Peyer's patch (tissue), 4 donors: ENCODE measurements around the gene FIGN.

Experiments used
- POLR2A ChIP-seq, 2 donors: fragments of 450-650 bp; IDR thresholded peaks; one replicate each; pipeline ENCODE4 v1.5.1; 2017; ENCODE audit warnings: antibody characterized with exemption in 2 of 2, mild to moderate bottlenecking in 2 of 2, moderate library complexity in 2 of 2
- TF ChIP-seq, protein P1 (sequence below), 6 experiments: fragments of 450-650 bp in 4 of 6; fragments of 200-600 bp in 2 of 6; sonication (generic) in 1 of 6; IDR thresholded peaks; one replicate each; pipeline ENCODE4 v1.5.1; 2017 to 2019; ENCODE audit warnings: antibody characterized with exemption in 6 of 6, mild to moderate bottlenecking in 3 of 6, moderate library complexity in 1 of 6

DNA sequence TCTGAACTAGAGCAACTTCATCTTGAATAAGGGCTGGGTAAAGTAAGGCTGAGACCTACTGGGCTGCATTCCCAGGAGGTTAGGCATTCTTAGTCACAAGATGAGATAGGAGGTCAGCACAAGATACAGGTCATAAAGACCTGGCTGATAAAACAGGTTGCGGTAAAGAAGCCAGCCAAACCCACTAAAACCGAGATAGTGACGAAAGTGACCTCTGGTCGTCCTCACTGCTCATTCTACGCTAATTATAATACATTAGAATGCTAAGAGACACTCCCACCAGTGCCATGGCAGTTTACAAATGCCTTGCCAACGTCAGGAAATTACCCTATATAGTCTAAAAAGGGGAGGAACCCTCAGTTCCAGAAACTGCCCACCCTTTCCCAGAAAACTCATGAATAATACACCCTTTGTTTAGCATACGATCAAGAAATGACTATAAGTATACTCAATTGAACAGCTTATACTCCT lies 109.1 kb downstream of the FIGN start:
- TF ChIP-seq, protein P1, sequence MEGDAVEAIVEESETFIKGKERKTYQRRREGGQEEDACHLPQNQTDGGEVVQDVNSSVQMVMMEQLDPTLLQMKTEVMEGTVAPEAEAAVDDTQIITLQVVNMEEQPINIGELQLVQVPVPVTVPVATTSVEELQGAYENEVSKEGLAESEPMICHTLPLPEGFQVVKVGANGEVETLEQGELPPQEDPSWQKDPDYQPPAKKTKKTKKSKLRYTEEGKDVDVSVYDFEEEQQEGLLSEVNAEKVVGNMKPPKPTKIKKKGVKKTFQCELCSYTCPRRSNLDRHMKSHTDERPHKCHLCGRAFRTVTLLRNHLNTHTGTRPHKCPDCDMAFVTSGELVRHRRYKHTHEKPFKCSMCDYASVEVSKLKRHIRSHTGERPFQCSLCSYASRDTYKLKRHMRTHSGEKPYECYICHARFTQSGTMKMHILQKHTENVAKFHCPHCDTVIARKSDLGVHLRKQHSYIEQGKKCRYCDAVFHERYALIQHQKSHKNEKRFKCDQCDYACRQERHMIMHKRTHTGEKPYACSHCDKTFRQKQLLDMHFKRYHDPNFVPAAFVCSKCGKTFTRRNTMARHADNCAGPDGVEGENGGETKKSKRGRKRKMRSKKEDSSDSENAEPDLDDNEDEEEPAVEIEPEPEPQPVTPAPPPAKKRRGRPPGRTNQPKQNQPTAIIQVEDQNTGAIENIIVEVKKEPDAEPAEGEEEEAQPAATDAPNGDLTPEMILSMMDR (IDR thresholded peaks at IDR 0.05): no peak
- no peak for TF ChIP-seq POLR2A (IDR thresholded peaks at IDR 0.05)
